Keratinocyte (primary cell): ENCODE measurements around the gene MACF1. TPM values are rescaled to one million over a fixed set of nuclear protein-coding genes. Genes with fewer than 3 reads are reported as not detected.

ENCODE experiments used
- DNase-seq: peaks from one replicate; pipeline ENCODE4 v3.0.0-alpha.2; 2011; ENCODE audit warnings: low read depth, missing footprints, low spot score
- FAIRE-seq: peaks from 2 replicates; lab custom pipeline; 2011; peaks lifted over from hg19 to GRCh38; lab: Jason Lieb, UNC
- H2AFZ ChIP-seq: 2 replicates; pipeline ENCODE4 v1.6.0; 2012; ENCODE audit warnings: low read length, control low read depth, inconsistent platforms; ENCODE audit not compliant: control insufficient read depth
- H3K27ac ChIP-seq: 2 replicates; pipeline ENCODE4 v1.5.1; 2011; ENCODE audit warnings: low read length; ENCODE audit not compliant: control insufficient read depth, insufficient read depth
- H3K27me3 ChIP-seq: 3 replicates; pipeline ENCODE4 v1.6.0; 2011; ENCODE audit warnings: low read length; ENCODE audit not compliant: control insufficient read depth, insufficient read depth; ENCODE audit errors: extremely low read depth
- H3K36me3 ChIP-seq, 2 experiments: 2 replicates in 1 of 2; 3 replicates in 1 of 2; pipeline ENCODE4 v1.5.1; 2011; ENCODE audit warnings: low read length in 2 of 2, mild to moderate bottlenecking in 1 of 2; ENCODE audit not compliant: control insufficient read depth in 2 of 2, insufficient read depth in 2 of 2; ENCODE audit errors: extremely low read depth in 1 of 2
- H3K4me1 ChIP-seq: 3 replicates; pipeline ENCODE4 v1.5.1; 2011; ENCODE audit warnings: low read length; ENCODE audit not compliant: control insufficient read depth, insufficient read depth; ENCODE audit errors: extremely low read depth
- H3K4me2 ChIP-seq: 3 replicates; pipeline ENCODE4 v1.6.0; 2011; ENCODE audit warnings: low read depth, low read length; ENCODE audit not compliant: control insufficient read depth, insufficient read depth; ENCODE audit errors: extremely low read depth
- H3K4me3 ChIP-seq, 3 experiments: fragments of 200-600 bp in 1 of 3; sonication (generic) in 1 of 3; 2 replicates in 2 of 3; 3 replicates in 1 of 3; pipeline ENCODE4 v1.5.1; 2011 to 2016; ENCODE audit warnings: low read length in 3 of 3, mild to moderate bottlenecking in 3 of 3, control low read depth in 2 of 3, inconsistent platforms in 1 of 3, low read depth in 1 of 3, mixed read lengths in 1 of 3, mixed run types in 1 of 3, moderate library complexity in 1 of 3; ENCODE audit not compliant: control insufficient read depth in 2 of 3, insufficient read depth in 2 of 3; ENCODE audit errors: extremely low read depth in 1 of 3
- H3K79me2 ChIP-seq: 2 replicates; pipeline ENCODE4 v1.6.0; 2012; ENCODE audit warnings: low read length; ENCODE audit not compliant: control insufficient read depth, insufficient read depth
- H3K9ac ChIP-seq: 3 replicates; pipeline ENCODE4 v1.6.0; 2011; ENCODE audit warnings: low read length; ENCODE audit not compliant: control insufficient read depth, insufficient read depth; ENCODE audit errors: extremely low read depth
- H3K9me1 ChIP-seq: 3 replicates; pipeline ENCODE4 v1.6.0; 2011; ENCODE audit warnings: low read length; ENCODE audit not compliant: control insufficient read depth, insufficient read depth; ENCODE audit errors: extremely low read depth
- H3K9me3 ChIP-seq: 2 replicates; pipeline ENCODE4 v1.5.1; 2012; ENCODE audit warnings: low read depth, low read length; ENCODE audit not compliant: control insufficient read depth
- H4K20me1 ChIP-seq: 3 replicates; pipeline ENCODE4 v1.6.0; 2011; ENCODE audit warnings: low read length; ENCODE audit not compliant: control insufficient read depth, insufficient read depth; ENCODE audit errors: extremely low read depth
- EZH2 ChIP-seq: IDR thresholded peaks from one replicate; pipeline ENCODE4 v1.6.1; 2012; ENCODE audit warnings: inconsistent platforms, mild to moderate bottlenecking, low read length, moderate library complexity
- dilution Hi-C: fragments of 300-500 bp; cut with MboI; formaldehyde crosslinking; loops from one replicate; pipeline ENCODE4 v1.7.0; 2020; ENCODE audit warnings: low sequenced_read_pairs; ENCODE audit not compliant: extremely low pct_ligation_motif_present
- polyA plus RNA-seq, 5 experiments: library from polyadenylated mRNA; depleted of rRNA in 3 of 5; stranded (reverse) in 3 of 5; stranded (forward) in 1 of 5; unstranded in 1 of 5; fragments of >200 nt; gene quantifications; 1 replicate in 1 of 5; 2 replicates in 3 of 5; 3 replicates in 1 of 5; pipeline versions ENCODE4 v1.2.1 to v1.2.3, GENCODE V29; 2011 to 2012; ENCODE audit warnings: missing spikeins in 2 of 5, low read depth in 1 of 5, low replicate concordance in 1 of 5
- TF ChIP-seq, protein P1 (sequence below), 3 experiments: IDR thresholded peaks in 1 of 3; conservative IDR thresholded peaks in 1 of 3; optimal IDR thresholded peaks in 1 of 3; 2 replicates in 2 of 3; 3 replicates in 1 of 3; pipeline versions ENCODE3 to v1.5.1; 2011; ENCODE audit warnings: low read length in 3 of 3, mild to moderate bottlenecking in 3 of 3, moderate library complexity in 2 of 3, control low read depth in 1 of 3, inconsistent platforms in 1 of 3; ENCODE audit not compliant: insufficient read depth in 2 of 3; ENCODE audit errors: extremely low read depth in 1 of 3

MACF1 gene
- polyA plus RNA-seq, 1 donor (not counting 4 experiments of a cell fraction or from before 2014, with no cell fraction given): 111 TPM

DNA sequence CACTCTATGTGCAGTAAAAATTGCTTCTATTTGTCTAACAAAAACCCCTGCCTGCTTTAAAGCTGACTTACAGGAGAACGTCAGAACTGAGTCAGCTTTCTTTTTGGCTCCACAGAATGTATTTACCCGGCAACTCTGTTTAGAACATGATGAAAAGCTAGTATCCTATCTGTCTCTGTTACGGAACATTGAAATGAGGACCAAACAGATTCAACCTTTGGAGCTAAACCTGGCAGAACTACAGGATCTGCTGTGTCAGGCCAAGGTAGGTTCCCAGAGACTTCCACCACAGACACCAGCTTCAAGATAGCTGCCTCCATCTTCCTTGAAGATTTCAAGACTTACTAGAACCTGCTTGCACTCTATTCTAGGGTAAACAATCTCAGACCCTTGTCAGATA, 132.6 kb downstream of the MACF1 start:
- H3K27me3 ChIP-seq: no peaks in the 10 kb centered on the region
- peaks cover 39 to 43% of the 10 kb centered on the region in 2 experiments for H3K36me3 ChIP-seq
- H3K9ac ChIP-seq: no peak overlapping the region
- H3K4me2 ChIP-seq: no peak overlapping the region
- H3K79me2 ChIP-seq: no peaks in the 10 kb centered on the region
- dilution Hi-C loops: no loop called here
- no peak for DNase-seq
- no peak overlapping the region for H2AFZ ChIP-seq
- H4K20me1 ChIP-seq: no peaks in the 10 kb centered on the region
- no peaks in the 10 kb centered on the region for H3K9me1 ChIP-seq
- H3K9me3 ChIP-seq: no peaks in the 10 kb centered on the region
- H3K27ac ChIP-seq: no peak overlapping the region
- H3K4me1 ChIP-seq: no peaks in the 10 kb centered on the region
- TF ChIP-seq, protein P1, sequence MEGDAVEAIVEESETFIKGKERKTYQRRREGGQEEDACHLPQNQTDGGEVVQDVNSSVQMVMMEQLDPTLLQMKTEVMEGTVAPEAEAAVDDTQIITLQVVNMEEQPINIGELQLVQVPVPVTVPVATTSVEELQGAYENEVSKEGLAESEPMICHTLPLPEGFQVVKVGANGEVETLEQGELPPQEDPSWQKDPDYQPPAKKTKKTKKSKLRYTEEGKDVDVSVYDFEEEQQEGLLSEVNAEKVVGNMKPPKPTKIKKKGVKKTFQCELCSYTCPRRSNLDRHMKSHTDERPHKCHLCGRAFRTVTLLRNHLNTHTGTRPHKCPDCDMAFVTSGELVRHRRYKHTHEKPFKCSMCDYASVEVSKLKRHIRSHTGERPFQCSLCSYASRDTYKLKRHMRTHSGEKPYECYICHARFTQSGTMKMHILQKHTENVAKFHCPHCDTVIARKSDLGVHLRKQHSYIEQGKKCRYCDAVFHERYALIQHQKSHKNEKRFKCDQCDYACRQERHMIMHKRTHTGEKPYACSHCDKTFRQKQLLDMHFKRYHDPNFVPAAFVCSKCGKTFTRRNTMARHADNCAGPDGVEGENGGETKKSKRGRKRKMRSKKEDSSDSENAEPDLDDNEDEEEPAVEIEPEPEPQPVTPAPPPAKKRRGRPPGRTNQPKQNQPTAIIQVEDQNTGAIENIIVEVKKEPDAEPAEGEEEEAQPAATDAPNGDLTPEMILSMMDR (optimal IDR thresholded peaks at IDR 0.05 in 1 of 3, IDR thresholded peaks at IDR 0.05 in 1 of 3, conservative IDR thresholded peaks at IDR 0.05 in 1 of 3; ENCODE audit: extremely low read depth in 1 of 3, insufficient read depth in 2 of 3, low read length in 3 of 3): no peak
- no peak for TF ChIP-seq EZH2
- no peak for FAIRE-seq
- H3K4me3 ChIP-seq: no peak overlapping the region

DNA sequence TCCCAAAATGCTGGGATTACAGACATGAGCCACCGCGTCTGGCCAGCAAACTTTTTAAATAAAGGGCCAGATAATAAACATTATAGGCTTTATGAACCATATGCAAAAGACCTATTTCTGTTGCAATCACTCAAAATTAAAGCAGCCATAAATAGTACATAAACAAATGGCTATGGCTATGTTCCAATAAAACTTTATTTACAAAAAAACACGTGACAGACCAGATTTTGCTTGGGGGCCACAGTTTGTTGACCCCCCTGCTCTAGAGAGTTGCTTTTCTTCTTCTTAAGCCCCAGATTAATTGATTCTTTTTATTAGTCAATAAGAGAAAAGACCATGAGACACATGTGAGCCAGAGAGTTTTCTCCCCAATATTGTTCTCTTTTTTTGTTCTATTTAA, 138.3 kb downstream of the MACF1 start:
- Histone ChIP-seq H3K4me1 (no peaks in the 10 kb centered on the region), H3K4me2 (no peak overlapping the region), H3K9me1 (no peaks in the 10 kb centered on the region), H3K9me3 (no peaks in the 10 kb centered on the region), H2AFZ (no peak overlapping the region), H3K27ac (no peak overlapping the region), H3K27me3 (no peaks in the 10 kb centered on the region), H3K36me3 (peaks cover 35 to 36% of the 10 kb centered on the region in 2 experiments), H3K4me3 (no peak overlapping the region), H3K9ac (no peak overlapping the region), H3K79me2 (no peaks in the 10 kb centered on the region), H4K20me1 (no peaks in the 10 kb centered on the region)
- FAIRE-seq (no peak), DNase-seq (no peak)
- dilution Hi-C loops: no loop called here
- TF ChIP-seq, protein P1 (optimal IDR thresholded peaks at IDR 0.05 in 1 of 3, IDR thresholded peaks at IDR 0.05 in 1 of 3, conservative IDR thresholded peaks at IDR 0.05 in 1 of 3; ENCODE audit: extremely low read depth in 1 of 3, insufficient read depth in 2 of 3, low read length in 3 of 3): no peak
- TF ChIP-seq EZH2: no peak
